HG02840 (cell line): ENCODE data around the gene GRB10.

Experiments
- ATAC-seq: cut with Tn5 transposase; IDR thresholded peaks from one replicate; pipeline ENCODE4 v1.9.1; 2021; ENCODE audit warnings: mild to moderate bottlenecking, moderate library complexity, moderate number of reproducible peaks; ENCODE audit not compliant: unreplicated experiment, low FRiP score

GRB10 gene

GRCh38 chr7:50646069-50646468 lies 136.6 kb downstream of the GRB10 start:
- ATAC-seq: no peak

- ATAC-seq: no peak
Observed at GRCh38 chr7:50645186-50645585, 137.5 kb downstream of the GRB10 start.

DNA sequence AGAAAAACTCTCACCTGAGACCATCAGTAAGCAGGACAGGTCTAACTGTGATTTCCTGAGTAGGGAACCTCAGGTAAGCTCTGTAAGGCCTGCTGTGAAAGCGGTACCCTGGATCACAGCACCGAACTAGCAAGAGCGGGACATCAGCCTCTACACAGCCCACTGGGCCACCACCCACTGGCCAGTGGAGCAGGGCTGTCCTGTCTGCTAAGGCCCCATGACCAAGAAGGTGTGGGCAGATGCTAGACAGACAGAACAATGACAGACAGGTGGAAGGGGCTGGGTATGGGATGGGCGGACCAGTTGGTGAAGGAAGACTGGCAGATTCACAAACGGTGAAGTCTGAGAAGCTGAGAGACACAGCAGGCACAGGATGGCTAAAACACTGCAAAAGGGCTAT lies 138.1 kb downstream of the GRB10 start:
- ATAC-seq: no peak

GRCh38 chr7:50644114-50644513 lies 138.6 kb downstream of the GRB10 start:
- no peak for ATAC-seq

DNA sequence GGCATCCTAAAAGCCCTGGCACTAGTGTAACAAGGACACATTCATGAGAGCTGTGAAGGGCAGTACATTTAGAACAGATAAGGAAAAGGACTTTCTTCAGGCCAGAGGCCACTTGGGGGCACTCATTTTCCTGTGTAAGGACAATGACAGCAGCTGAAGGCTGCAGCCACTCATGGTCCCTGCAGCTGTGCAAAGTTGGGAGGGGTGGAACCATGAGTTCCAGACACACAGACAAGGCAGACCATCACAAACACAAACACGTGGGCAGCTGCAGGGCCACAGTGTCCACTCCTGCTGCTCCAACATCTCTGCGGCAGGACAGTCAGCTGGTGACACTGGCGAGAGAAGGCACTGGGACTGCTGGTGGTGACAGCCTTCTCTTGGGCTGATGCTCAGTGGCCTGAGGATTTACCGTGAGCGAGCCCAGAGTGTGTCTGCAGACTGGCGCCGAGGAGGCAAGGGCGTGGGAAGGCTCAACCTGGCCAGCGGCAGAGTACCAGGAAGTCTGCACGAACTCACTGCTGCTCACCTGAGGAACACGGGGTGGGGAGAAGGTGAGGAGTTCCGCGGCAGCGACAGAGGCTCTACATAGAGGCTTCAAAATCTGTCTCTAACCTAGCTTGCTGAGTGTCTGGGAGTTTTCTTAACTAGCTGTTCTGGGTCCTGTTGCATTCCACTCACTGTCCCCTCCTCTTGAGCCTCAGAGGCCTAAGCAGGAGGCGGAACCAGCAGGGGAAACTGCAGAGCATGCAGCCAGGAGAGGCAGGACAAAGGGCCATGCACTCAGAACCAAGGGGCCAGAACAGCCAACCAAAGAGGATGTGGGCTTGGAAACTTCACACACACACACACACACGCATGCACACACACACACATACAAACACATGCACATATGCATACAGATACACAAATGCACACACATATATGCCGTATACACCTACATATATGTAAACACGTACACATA lies 141.0 kb downstream of the GRB10 start:
- no peak for ATAC-seq

DNA sequence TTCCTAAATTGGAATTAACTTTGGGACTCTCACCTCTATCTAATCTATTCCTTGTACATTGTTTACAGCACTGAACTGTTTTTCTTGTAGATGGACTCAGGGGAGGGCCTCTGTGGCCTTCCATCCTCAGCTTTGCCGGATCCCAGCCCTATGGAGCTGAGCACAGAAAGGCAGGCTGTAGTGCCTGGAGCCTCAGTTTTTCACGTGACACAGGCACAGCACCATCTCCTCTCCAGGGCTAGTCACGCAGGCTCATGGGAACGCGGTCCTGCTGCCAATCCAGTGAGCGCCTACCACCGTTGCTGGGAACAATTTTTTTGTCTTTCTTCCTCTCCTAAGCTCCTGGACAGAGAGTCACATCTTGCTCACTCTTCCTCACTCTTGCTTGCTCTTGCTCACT lies 141.9 kb downstream of the GRB10 start:
- no peak for ATAC-seq

DNA sequence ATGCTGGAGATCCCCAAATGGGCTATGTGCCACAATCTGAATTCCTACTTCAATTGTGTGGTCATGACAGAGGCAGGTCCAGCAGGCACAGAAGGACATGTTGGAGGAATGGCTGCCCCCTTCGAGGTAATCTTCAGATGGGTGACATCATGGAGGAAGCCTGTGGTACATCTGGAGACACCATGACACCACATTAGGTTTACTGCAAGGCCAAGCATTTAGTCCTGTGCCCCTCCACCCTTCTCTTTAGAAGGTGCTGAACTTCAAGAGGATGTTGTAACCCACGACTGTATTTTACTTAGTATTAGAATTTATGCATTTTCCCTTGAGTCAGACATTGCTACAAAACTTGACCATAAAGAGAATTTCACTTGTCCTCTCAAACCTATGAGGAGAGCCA lies 142.4 kb downstream of the GRB10 start:
- ATAC-seq: no peak

DNA sequence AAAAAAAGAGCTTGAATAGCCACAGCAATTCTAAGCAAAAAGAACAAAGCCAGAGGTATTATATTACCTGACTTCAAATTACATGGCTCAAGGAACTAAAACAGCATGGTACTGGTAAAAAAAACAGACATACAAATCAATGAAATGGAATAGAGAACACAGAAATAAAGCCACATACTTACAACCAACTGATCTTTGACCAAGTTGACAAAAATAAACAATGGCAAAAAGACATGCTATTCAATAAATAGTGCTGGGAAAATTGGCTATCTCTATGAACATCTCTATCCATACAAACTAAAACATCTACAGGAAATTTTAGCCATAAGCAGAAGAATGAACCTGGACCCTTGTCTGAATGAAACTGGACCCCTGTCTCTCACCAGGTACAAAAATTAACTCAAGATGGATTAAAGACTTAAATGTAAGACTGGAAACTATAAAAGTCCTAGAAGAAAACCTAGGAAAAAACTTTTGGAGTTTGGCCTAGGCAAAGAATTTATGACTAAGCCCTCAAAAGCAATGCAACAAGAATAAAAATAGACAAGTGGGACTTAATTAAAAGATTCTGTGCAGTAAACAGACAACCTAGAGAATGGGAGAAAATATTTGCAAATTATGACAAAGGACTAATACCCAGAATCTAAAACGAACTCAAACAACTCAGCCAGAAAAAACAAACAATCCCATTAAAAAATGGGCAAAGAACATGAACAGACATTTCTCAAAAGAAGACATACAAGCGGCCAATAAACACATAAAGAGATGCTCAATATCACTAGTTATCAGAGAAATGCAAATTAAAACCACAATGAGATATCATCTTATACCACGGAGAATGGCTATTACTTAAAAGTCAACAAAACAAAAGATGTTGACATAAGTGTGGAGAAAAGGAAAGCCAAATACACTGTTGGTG lies 144.7 kb downstream of the GRB10 start:
- ATAC-seq: no peak

- ATAC-seq: no peak
Observed at GRCh38 chr7:50634378-50634777, 148.3 kb downstream of the GRB10 start.

DNA sequence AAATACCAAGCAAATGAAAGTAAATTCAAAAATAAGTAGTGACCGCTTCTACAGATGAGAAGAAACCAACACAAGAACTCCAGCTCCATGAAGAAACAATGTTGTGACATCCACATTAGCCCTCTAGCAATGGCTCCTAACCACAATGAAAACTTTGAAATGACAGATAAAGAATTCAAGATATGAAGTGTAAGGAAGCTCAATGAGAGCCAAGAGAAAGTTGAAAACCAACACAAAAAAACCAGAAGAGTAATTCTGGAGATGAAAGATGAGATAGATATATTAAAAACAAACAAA lies 149.3 kb downstream of the GRB10 start:
- no peak for ATAC-seq

DNA sequence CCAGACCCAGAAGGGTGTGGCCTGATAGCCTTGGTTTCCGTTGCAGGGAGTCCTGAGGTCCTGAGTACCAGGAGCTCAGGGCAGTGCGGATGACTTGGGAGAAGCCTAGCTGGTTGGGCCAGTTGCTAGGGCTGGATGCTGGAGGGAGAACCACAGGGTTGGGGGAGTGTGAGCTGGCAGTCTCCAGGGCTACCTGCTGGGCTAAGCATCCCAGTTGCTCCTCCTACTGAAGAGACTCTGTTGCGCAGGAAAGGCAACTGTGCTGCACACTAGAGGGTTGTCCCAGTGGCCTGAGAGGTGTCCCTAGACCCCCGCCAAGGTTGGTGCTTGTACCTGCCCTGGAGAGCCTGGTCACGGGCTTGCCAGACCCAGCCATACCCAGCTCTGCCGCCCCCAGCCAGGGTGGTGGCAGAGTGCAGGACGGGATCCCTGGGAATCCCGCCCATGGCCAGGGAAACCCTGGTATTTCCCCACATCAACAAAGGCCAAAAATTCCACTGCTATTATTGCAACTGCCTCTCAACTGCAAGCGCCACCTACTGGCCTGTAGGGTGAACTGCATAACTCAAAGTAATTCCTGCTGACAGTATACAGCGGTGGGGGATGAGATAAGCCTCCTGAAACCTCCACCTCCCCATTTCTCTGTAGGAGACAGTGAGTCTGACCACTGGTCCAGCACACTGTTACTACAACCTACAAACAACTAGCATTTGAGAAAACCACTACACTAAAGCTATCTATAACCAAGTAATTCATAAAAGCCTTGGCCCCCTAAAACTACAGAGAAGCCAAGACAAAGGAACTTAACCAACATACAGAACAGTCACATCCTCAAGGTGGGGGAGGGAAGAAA lies 149.9 kb downstream of the GRB10 start:
- no peak for ATAC-seq

DNA sequence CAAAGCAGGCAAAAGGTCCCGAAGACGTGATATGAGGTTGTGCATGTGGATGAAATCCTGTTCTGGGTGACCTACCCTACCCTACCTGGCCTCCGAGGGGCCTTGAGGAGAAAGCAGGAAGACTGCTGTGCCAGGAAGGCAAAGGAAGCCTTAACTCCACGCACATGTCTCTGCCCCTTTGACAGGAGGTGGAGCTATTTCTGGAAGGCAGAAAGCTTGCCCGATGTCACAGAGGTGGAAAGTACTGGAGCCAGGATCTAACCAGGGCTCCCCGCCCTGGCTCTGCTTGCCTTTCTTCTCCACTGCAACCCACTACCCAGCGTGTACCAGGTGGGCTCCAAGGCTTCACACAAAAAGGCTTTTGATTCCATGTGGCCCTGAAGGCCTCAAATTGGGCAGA lies 151.1 kb downstream of the GRB10 start:
- no peak for ATAC-seq

DNA sequence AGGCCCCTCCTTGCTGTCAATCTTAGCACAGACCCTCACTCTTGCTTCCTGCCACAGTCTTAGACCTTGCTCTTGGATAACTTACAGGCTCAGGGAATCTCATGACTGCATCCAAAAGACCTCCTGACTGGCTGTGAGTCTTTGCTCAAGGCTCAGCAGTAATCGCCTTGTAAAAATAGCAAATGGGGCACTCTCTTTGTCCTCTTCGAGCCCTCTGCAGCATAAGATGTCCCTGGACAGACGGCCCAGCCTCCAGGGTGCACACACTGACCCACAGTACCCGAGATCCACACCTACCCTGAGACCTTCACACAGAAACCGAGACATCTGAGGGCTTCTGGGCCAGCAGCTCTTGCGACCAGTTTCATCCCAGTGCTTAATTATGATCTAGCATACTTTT lies 151.6 kb downstream of the GRB10 start:
- ATAC-seq: no peak

DNA sequence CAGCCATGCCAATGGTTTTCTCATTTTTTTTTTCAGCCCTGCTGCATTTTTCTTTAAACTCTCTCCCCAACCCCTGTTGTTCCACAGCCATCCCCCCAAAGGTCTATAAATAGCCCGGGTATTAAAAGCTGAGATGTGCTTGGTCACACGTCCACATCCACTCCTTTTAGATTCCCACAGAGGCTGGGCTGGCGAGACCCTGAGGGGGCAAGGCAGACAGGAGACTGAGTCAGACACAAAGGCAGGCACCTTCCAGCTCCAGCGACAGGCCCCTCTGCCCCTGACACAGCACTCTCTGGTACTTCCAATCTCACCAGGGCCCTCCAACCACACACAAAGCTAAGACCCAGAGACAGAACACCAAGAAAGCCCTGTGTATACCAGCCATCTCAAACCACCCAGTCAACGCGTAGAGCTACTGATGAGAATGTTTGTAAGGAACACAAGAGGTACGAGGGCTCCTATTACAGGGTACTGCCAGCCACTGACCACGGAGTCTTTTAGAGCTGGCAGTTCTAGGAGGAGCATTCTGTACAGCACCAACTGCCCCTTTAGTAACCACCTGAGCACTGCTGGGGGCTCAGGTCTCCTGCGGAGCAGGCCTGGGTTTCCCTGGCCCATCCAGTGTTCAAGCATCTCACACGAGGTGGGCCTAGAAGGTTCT lies 153.3 kb downstream of the GRB10 start:
- no peak for ATAC-seq

- ATAC-seq: no peak
Observed at GRCh38 chr7:50628434-50629084, 154.1 kb downstream of the GRB10 start.

DNA sequence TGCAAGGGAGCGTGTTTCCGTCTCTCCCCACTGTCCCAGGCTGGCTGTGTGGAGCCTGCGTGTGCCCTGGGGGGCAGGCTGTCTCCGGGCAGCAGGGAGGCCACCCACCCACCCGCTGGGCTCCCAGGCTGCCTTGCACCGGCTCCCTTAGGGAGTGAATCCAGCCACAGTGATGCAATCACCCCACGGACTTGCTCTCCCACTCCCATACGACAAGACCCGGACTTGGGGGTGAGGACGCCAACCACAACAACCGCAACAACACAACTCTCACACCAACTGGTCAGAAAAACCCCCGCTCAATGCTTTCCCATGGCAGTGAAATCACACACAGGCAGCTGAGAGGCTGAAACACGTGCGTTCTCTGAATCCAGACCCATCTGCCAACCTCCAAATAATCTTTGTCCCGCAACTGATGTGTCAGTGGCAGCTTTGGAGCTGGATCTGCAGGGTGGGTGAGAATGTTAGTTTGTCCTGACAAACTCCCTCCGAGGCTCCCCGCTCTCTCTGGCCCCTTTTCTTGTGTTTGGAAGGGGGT lies 154.8 kb downstream of the GRB10 start:
- ATAC-seq: no peak

- no peak for ATAC-seq
Observed at GRCh38 chr7:50626286-50626685, 156.4 kb downstream of the GRB10 start.

- no peak for ATAC-seq
Observed at GRCh38 chr7:50625360-50625759, 157.3 kb downstream of the GRB10 start.

GRCh38 chr7:50622821-50623220 lies 159.9 kb downstream of the GRB10 start:
- ATAC-seq: no peak
